Bronchial epithelial cell (primary cell): ENCODE data around the gene C1QL1. TPM values are rescaled to one million over a fixed set of nuclear protein-coding genes. Genes with fewer than 3 reads are reported as not detected.

Experiments used
- DNase-seq: peaks from one replicate; pipeline ENCODE4 v3.0.0-alpha.2; 2010; ENCODE audit warnings: low read depth
- FAIRE-seq: peaks from 2 replicates; lab custom pipeline; 2011; peaks lifted over from hg19 to GRCh38; lab: Jason Lieb, UNC
- H3K27me3 ChIP-seq: 2 replicates; pipeline ENCODE4 v1.5.1; 2011; ENCODE audit warnings: low read length; ENCODE audit not compliant: control insufficient read depth, insufficient read depth
- H3K36me3 ChIP-seq: 2 replicates; pipeline ENCODE4 v1.5.1; 2011; ENCODE audit warnings: low read length; ENCODE audit not compliant: control insufficient read depth, insufficient read depth
- H3K4me3 ChIP-seq: 2 replicates; pipeline ENCODE4 v1.5.1; 2011; ENCODE audit warnings: mild to moderate bottlenecking, low read depth, low read length, control low read depth
- CTCF ChIP-seq: IDR thresholded peaks from 2 replicates; pipeline ENCODE4 v1.5.1; 2011; ENCODE audit warnings: mild to moderate bottlenecking, moderate library complexity, low read length, control low read depth, inconsistent platforms; ENCODE audit not compliant: insufficient read depth, severe bottlenecking
- total RNA-seq: library from RNA; depleted of rRNA; stranded (reverse); fragments of >200 nt; gene quantifications from 2 replicates; pipeline ENCODE4 v1.2.1, GENCODE V29; 2014

C1QL1 gene
- total RNA-seq, 1 donor from 2014 or later = not detected

- Histone ChIP-seq H3K4me3 (no peak overlapping the region), H3K36me3 (no peaks in the 10 kb centered on the region)
These were observed 26.3 kb downstream of the C1QL1 start for GRCh38 chr17:44941712-44942331.

DNA sequence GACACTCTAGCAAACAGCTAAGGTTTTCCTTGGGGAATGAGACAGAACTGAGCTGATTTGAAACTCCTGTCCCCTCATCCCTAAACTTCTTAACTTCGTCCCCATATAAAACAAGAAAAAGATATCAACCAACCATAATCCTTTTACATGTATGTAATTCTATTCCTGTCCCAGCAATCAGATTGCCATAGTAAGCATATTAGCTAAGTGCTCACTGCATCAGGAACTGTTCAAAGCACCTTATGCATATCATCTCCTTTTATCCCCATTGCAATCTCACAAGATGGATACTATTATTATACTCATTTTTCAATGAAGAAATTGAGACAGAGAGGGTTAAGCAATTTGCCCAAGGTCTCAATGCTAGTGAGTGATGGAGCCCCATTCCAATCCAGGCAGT lies 27.3 kb downstream of the C1QL1 start:
- DNase-seq (peak; percentile 14), FAIRE-seq (no peak)

More at GRCh38 chr17:44941712-44942331, 26.3 kb downstream of the C1QL1 start:
- no peak for TF ChIP-seq CTCF
- DNase-seq (no peak), FAIRE-seq (no peak)
- no peaks in the 10 kb centered on the region for H3K27me3 ChIP-seq

GRCh38 chr17:44940317-44940716 lies 27.8 kb downstream of the C1QL1 start:
- TF ChIP-seq CTCF = no peak
- DNase-seq = peak; percentile 88

More for the DNA sequence above, 27.3 kb downstream of the C1QL1 start:
- Histone ChIP-seq H3K36me3 (no peaks in the 10 kb centered on the region), H3K4me3 (no peak overlapping the region), H3K27me3 (no peaks in the 10 kb centered on the region)
- no peak for TF ChIP-seq CTCF

DNA sequence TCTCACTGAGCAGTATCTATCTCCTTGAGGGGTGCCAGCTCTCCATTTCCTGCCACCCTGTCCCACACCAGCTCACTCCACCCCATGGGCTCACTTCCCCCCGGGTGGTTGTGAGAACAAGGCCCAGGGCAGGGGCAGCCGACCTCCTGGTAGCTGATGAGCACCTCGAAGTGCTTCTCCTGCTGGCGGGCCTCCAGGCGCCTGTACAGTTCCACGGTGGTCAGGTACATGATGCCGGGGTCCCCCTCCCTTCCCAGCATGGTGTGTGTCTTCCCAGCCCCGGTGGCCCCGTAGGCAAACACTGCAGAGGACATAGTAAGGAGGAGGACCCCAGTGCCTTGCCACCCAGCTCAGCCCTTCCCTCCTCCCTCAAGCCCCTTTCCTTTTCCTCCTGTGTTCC lies 33.0 kb downstream of the C1QL1 start:
- no peak for TF ChIP-seq CTCF
- DNase-seq = no peak
- Histone ChIP-seq H3K27me3 (no peaks in the 10 kb centered on the region), H3K4me3 (no peak overlapping the region), H3K36me3 (no peaks in the 10 kb centered on the region)
- FAIRE-seq = no peak

More at GRCh38 chr17:44940317-44940716, 27.8 kb downstream of the C1QL1 start:
- H3K36me3 ChIP-seq = no peaks in the 10 kb centered on the region
- no peaks in the 10 kb centered on the region for H3K27me3 ChIP-seq
- no peak overlapping the region for H3K4me3 ChIP-seq
- no peak for FAIRE-seq

DNA sequence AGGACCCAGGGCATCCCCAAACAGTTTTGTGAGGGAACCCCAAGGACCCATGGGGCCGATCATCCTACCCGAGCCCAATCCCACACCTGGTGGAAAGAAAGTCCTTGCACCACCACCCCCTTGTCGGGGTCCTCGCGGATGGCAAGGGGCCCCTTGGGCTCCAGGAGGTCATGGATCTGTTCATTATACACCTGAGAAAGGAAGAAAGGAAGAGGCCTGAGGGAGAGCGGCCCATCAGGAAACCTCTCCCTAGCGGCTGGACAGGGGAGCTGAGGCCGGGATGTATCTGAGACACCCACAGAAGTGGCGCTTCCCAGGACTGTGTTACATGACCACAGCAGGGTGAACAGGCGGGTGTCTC lies 33.4 kb downstream of the C1QL1 start:
- DNase-seq (no peak), FAIRE-seq (no peak)
- H3K4me3 ChIP-seq = no peak overlapping the region
- H3K27me3 ChIP-seq = no peaks in the 10 kb centered on the region
- peaks cover 1% of the 10 kb centered on the region for H3K36me3 ChIP-seq
- TF ChIP-seq CTCF = no peak
